Trophoblast cell (in vitro differentiated cells and primary cell): ENCODE results near the gene ANKRD52.

ENCODE experiments used
- DNase-seq, 2 donors: peaks; one replicate each; pipeline ENCODE4 v3.0.0-alpha.2; 2016
- H2AFZ ChIP-seq: 2 replicates; pipeline ENCODE4 v1.6.1; 2013; ENCODE audit warnings: low read length, moderate library complexity, mild to moderate bottlenecking; ENCODE audit not compliant: insufficient read depth, poor library complexity
- H2AK5ac ChIP-seq: 2 replicates; pipeline ENCODE4 v1.6.1; 2013; ENCODE audit warnings: mild to moderate bottlenecking, low read length
- H2BK120ac ChIP-seq: 2 replicates; pipeline ENCODE4 v1.6.1; 2013; ENCODE audit warnings: low read length, mild to moderate bottlenecking, moderate library complexity; ENCODE audit not compliant: insufficient read depth, poor library complexity
- H2BK12ac ChIP-seq: 2 replicates; pipeline ENCODE4 v1.6.1; 2013; ENCODE audit warnings: mild to moderate bottlenecking, low read length, moderate library complexity
- H2BK5ac ChIP-seq: 2 replicates; pipeline ENCODE4 v1.6.1; 2013; ENCODE audit warnings: low read length, low read depth, moderate library complexity, mild to moderate bottlenecking; ENCODE audit not compliant: poor library complexity
- H3K14ac ChIP-seq: 2 replicates; pipeline ENCODE4 v1.6.1; 2013; ENCODE audit warnings: mild to moderate bottlenecking, low read length
- H3K18ac ChIP-seq: 2 replicates; pipeline ENCODE4 v1.6.1; 2013; ENCODE audit warnings: mild to moderate bottlenecking, low read length
- H3K23ac ChIP-seq: 2 replicates; pipeline ENCODE4 v1.6.1; 2013; ENCODE audit warnings: low read length
- H3K27ac ChIP-seq: 2 replicates; pipeline ENCODE4 v1.5.1; 2013; ENCODE audit warnings: low read depth, mild to moderate bottlenecking, inconsistent platforms, low read length, moderate library complexity
- H3K27me3 ChIP-seq: 2 replicates; pipeline ENCODE4 v1.6.1; 2013; ENCODE audit warnings: inconsistent platforms, mild to moderate bottlenecking, low read length, moderate library complexity; ENCODE audit not compliant: insufficient read depth
- H3K36me3 ChIP-seq, 2 experiments: 1 replicate in 1 of 2; 2 replicates in 1 of 2; pipeline ENCODE4 v1.6.1; 2013; ENCODE audit warnings: low read length in 2 of 2, mild to moderate bottlenecking in 2 of 2, moderate library complexity in 1 of 2; ENCODE audit not compliant: insufficient read depth in 2 of 2, control insufficient read depth in 1 of 2
- H3K4ac ChIP-seq: 2 replicates; pipeline ENCODE4 v1.6.1; 2013; ENCODE audit warnings: low read depth, mild to moderate bottlenecking, low read length, moderate library complexity
- H3K4me1 ChIP-seq, 2 experiments: 1 replicate in 1 of 2; 2 replicates in 1 of 2; pipeline ENCODE4 v1.6.1; 2013; ENCODE audit warnings: low read length in 2 of 2, mild to moderate bottlenecking in 2 of 2, moderate library complexity in 1 of 2; ENCODE audit not compliant: insufficient read depth in 2 of 2, control insufficient read depth in 1 of 2
- H3K4me2 ChIP-seq: 2 replicates; pipeline ENCODE4 v1.6.1; 2013; ENCODE audit warnings: inconsistent platforms, mild to moderate bottlenecking, low read length, moderate library complexity
- H3K4me3 ChIP-seq: 2 replicates; pipeline ENCODE4 v1.5.1; 2013; ENCODE audit warnings: mild to moderate bottlenecking, low read depth, low read length, inconsistent platforms
- H3K79me1 ChIP-seq: one replicate; pipeline ENCODE4 v1.6.1; 2013; ENCODE audit warnings: low read length
- H3K79me2 ChIP-seq: 2 replicates; pipeline ENCODE4 v1.6.1; 2013; ENCODE audit warnings: low read length, mild to moderate bottlenecking; ENCODE audit not compliant: control insufficient read depth, insufficient read depth, poor library complexity
- H3K9ac ChIP-seq: 2 replicates; pipeline ENCODE4 v1.6.1; 2013; ENCODE audit warnings: mild to moderate bottlenecking, low read length
- H3K9me3 ChIP-seq: 2 replicates; pipeline ENCODE4 v1.6.1; 2013; ENCODE audit warnings: low read depth, mild to moderate bottlenecking, control low read depth, inconsistent platforms, low read length; ENCODE audit not compliant: insufficient read depth
- H4K12ac ChIP-seq: 2 replicates; pipeline ENCODE4 v1.6.1; 2013; ENCODE audit warnings: low read depth, mild to moderate bottlenecking, low read length, moderate library complexity
- H4K8ac ChIP-seq: 2 replicates; pipeline ENCODE4 v1.6.1; 2013; ENCODE audit warnings: low read depth, mild to moderate bottlenecking, low read length, moderate library complexity
- H4K91ac ChIP-seq: one replicate; pipeline ENCODE4 v1.6.1; 2013; ENCODE audit warnings: low read depth, mild to moderate bottlenecking, low read length, moderate library complexity
- WGBS: extraction: QIAGEN DNeasy Blood & Tissue Kit; methylation state at CpG from one replicate; pipeline ENCODE4 v1.1.7; 2013; ENCODE audit warnings: missing lambda C conversion rate; ENCODE audit not compliant: insufficient read length, insufficient coverage; ENCODE audit errors: extremely low coverage; 5-methylcytosine and 5-hydroxymethylcytosine counted together

Gene ANKRD52

GRCh38 chr12:56300644-56301464 lies 42.7 kb upstream of the ANKRD52 start:
- no peak overlapping the region for H3K18ac ChIP-seq
- H3K9me3 ChIP-seq, result no peaks in the 10 kb centered on the region
- peaks cover 8% of the 10 kb centered on the region for H3K79me1 ChIP-seq
- no peak overlapping the region for H2AK5ac ChIP-seq
- no peak overlapping the region for H3K9ac ChIP-seq
- peak overlapping the region; percentile 57 for H3K4me2 ChIP-seq
- DNase-seq, result no peak
- no peaks in the 10 kb centered on the region for H3K27me3 ChIP-seq
- no peak overlapping the region for H4K12ac ChIP-seq
- no CpG with 5 or more reads among the region's 21 CpGs for WGBS
- no peak overlapping the region for H3K4ac ChIP-seq
- H3K23ac ChIP-seq, result no peak overlapping the region
- no peak overlapping the region for H2BK120ac ChIP-seq
- peak overlapping the region; percentile 40 for H2AFZ ChIP-seq
- peak overlapping the region; percentile 68 for H4K91ac ChIP-seq
- peak overlapping the region; percentile 80 for H4K8ac ChIP-seq
- H3K4me3 ChIP-seq, result peak overlapping the region; percentile 0
- peak overlapping the region; percentile 7 for H2BK5ac ChIP-seq
- H3K14ac ChIP-seq, result peak overlapping the region; percentile 71
- no peak overlapping the region for H2BK12ac ChIP-seq
- peaks cover 9% of the 10 kb centered on the region for H3K79me2 ChIP-seq
- peak overlapping the region; percentile 6 for H3K27ac ChIP-seq
- H3K4me1 ChIP-seq, result peaks cover 4% of the 10 kb centered on the region in 2 experiments
- peaks cover 16 to 20% of the 10 kb centered on the region in 2 experiments for H3K36me3 ChIP-seq

GRCh38 chr12:56299853-56300643 lies 41.9 kb upstream of the ANKRD52 start, which contains the start of gene CS:
Gene CS (minus strand): TSS chr12:56300330. CDS start chr12:56300201, 129 bp downstream.
- Histone ChIP-seq H2BK12ac (no peak within 1 kb of the TSS), H3K4me2 (peak within 1 kb of the TSS; percentile 89), H3K4me1 (peaks cover 4% of the 10 kb centered on the region in 2 experiments), H3K9ac (peak within 1 kb of the TSS; percentile 88), H2AK5ac (peak within 1 kb of the TSS; percentile 69), H3K23ac (no peak within 1 kb of the TSS), H3K18ac (peak within 1 kb of the TSS; percentile 89), H3K36me3 (peaks cover 11 to 14% of the 10 kb centered on the region in 2 experiments), H4K12ac (peak within 1 kb of the TSS; percentile 39), H3K27me3 (no peaks in the 10 kb centered on the region), H3K4ac (peak within 1 kb of the TSS; percentile 71), H3K27ac (peak within 1 kb of the TSS; percentile 70), H2BK120ac (peak within 1 kb of the TSS; percentile 88), H2BK5ac (peak within 1 kb of the TSS; percentile 7), H2AFZ (peak within 1 kb of the TSS; percentile 67), H4K8ac (peak within 1 kb of the TSS; percentile 80), H3K9me3 (no peaks in the 10 kb centered on the region), H3K79me2 (peaks cover 9% of the 10 kb centered on the region), H4K91ac (peak within 1 kb of the TSS; percentile 83), H3K14ac (peak within 1 kb of the TSS; percentile 75), H3K79me1 (peaks cover 8% of the 10 kb centered on the region), H3K4me3 (peak within 1 kb of the TSS; percentile 100)
- WGBS, result no CpG with 5 or more reads among the region's 63 CpGs
- peak; percentile 99 for DNase-seq

DNA sequence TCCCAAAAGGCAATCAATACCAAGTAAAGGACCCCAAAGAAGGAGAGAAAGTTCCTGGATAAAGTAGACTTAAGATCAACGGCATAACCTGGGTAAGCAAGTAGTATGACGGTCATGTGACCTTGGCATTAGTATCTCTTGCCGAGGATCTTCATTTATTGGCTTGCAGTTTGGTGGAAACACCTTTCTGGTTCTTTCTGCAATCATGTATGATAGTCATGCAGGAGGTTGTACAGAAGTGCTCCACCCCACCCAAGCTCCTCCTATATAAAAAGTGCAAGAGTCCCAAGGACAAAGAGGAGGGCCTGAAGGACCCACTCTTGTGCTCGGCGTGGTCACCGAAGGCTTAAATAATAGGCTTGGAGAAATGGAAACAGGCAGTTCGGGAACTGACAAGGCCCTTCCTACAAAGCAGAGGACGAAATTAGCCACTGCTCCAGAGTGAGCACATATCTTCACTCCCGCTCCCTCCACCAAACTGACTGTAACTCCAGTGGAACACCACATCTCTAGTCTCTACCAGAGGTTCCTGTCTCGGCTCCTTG lies 41.2 kb upstream of the ANKRD52 start:
- H3K9me3 ChIP-seq, result no peaks in the 10 kb centered on the region
- peak overlapping the region; percentile 70 for H3K27ac ChIP-seq
- H2BK12ac ChIP-seq, result no peak overlapping the region
- no peaks in the 10 kb centered on the region for H3K27me3 ChIP-seq
- H3K9ac ChIP-seq, result peak overlapping the region; percentile 88
- H4K12ac ChIP-seq, result peak overlapping the region; percentile 39
- H3K79me2 ChIP-seq, result peaks cover 9% of the 10 kb centered on the region
- H3K18ac ChIP-seq, result peak overlapping the region; percentile 89
- H3K4ac ChIP-seq, result peak overlapping the region; percentile 71
- peak in 1 of 2 donors; percentile 16 for DNase-seq
- peak overlapping the region; percentile 100 for H3K4me3 ChIP-seq
- no CpG with 5 or more reads among the region's 10 CpGs for WGBS
- H2AK5ac ChIP-seq, result peak overlapping the region; percentile 69
- H2BK5ac ChIP-seq, result peak overlapping the region; percentile 5
- peak overlapping the region; percentile 74 for H4K8ac ChIP-seq
- H3K79me1 ChIP-seq, result peaks cover 8% of the 10 kb centered on the region
- H3K4me1 ChIP-seq, result peaks cover 4% of the 10 kb centered on the region in 2 experiments
- no peak overlapping the region for H3K23ac ChIP-seq
- H2BK120ac ChIP-seq, result peak overlapping the region; percentile 88
- peak overlapping the region; percentile 83 for H4K91ac ChIP-seq
- H3K4me2 ChIP-seq, result peak overlapping the region; percentile 89
- peak overlapping the region; percentile 67 for H2AFZ ChIP-seq
- peak overlapping the region; percentile 75 for H3K14ac ChIP-seq
- peaks cover 10 to 14% of the 10 kb centered on the region in 2 experiments for H3K36me3 ChIP-seq

GRCh38 chr12:56298828-56299227 lies 40.6 kb upstream of the ANKRD52 start:
- Histone ChIP-seq H3K4me2 (peak overlapping the region; percentile 89), H3K9ac (no peak overlapping the region), H2BK120ac (no peak overlapping the region), H2AFZ (no peak overlapping the region), H3K27me3 (no peaks in the 10 kb centered on the region), H3K4ac (peak overlapping the region; percentile 82), H3K23ac (no peak overlapping the region), H3K79me1 (peaks cover 8% of the 10 kb centered on the region), H3K27ac (no peak overlapping the region), H3K18ac (no peak overlapping the region), H3K79me2 (peaks cover 9% of the 10 kb centered on the region), H3K4me1 (peaks cover 4% of the 10 kb centered on the region in 2 experiments), H3K36me3 (peaks cover 7 to 12% of the 10 kb centered on the region in 2 experiments), H2BK12ac (no peak overlapping the region), H4K91ac (no peak overlapping the region), H4K8ac (no peak overlapping the region), H2AK5ac (no peak overlapping the region), H2BK5ac (no peak overlapping the region), H3K9me3 (no peaks in the 10 kb centered on the region), H3K14ac (no peak overlapping the region), H3K4me3 (no peak overlapping the region), H4K12ac (no peak overlapping the region)
- WGBS, result no CpG with 5 or more reads among the region's 5 CpGs
- no peak for DNase-seq
